Measurements from ENCODE around the gene SLC16A9.
"Not testable (repeated sequence)": the region's sequence is repeated elsewhere in the genome, so short reads cannot be mapped to it uniquely, and the experiment has no call there.

DNA sequence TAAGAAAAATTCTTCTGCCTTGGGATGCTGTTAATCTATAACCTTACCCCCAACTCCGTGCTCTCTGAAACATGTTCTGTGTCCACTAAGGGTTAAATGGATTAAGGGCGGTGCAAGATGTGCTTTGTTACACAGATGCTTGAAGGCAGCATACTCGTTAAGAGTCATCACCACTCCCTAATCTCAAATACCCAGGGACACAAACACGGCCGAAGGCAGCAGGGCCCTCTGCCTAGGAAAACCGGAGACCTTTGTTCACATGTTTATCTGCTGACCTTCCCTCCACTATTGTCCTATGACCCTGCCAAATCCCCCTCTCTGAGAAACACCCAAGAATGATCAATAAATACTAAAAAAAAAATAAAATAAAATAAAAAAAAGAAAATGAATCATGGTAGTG lies 35.1 kb upstream of the SLC16A9 start:
- not testable (repeated sequence) for TF ChIP-seq ZNF274 (IDR thresholded peaks at IDR 0.05; ENCODE audit: low read depth, low read length); YY1 (IDR thresholded peaks at IDR 0.05; ENCODE audit: insufficient read depth, insufficient read length); SUZ12 (IDR thresholded peaks at IDR 0.05; ENCODE audit: extremely low read depth, insufficient read depth, insufficient read length)

Data from NT2/D1 (cell line).